HG02623 (cell line): ENCODE measurements around the gene IRF3.
"Not testable (repeated sequence)": the region's sequence is repeated elsewhere in the genome, so short reads cannot be mapped to it uniquely, and the experiment has no call there.

Experiments
- ATAC-seq: cut with Tn5 transposase; IDR thresholded peaks from one replicate; pipeline ENCODE4 v1.9.1; 2021; ENCODE audit warnings: moderate library complexity; ENCODE audit not compliant: unreplicated experiment

The IRF3 gene

GRCh38 chr19:49626226-49626625 is 39.4 kb downstream of the IRF3 start:
- no peak for ATAC-seq

DNA sequence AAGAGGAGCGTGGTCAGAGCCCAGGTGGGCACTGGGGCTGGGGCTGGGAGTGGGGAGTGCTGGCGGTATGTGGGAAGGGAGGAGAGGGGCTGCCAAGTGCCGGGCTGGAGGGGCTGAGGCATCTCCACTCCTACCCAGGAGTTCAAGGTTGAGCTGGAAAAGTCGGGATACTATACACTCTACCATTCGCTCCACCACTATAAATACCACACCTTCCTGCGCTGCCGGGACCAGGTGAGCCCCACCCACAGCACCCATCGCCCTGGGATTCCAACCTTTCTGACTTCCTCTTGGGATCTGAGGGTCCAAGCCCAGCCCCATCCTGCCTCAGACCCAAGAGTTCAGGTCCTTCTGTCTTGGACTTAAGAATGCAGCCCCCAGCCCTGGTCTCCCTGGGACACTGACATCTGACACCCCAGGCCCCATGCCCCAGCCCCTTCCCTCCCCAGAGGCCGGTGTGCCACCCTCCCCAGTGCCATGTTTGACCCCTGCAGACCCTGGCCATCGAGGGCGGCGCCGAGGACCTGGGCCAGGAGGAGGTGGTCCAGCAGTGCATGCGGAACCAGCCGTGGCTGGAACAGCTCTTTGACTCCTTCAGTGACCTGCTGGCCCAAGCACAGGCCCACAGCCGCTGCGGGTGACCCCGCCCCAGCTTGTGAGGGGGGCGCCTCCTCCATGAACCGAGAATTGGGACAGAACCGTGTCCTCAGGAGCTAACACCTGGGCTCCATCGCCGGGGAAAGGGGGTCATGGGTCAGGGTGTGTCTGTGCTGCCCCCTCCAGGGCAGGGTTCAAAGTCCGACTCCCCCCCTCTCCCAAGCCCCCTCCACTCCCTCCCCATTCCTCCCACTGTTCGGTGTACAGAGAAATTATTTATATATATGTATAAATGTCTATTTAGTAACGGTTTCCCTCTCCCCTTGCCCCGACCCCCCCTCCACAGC is 40.4 kb downstream of the IRF3 start:
- no peak for ATAC-seq

DNA sequence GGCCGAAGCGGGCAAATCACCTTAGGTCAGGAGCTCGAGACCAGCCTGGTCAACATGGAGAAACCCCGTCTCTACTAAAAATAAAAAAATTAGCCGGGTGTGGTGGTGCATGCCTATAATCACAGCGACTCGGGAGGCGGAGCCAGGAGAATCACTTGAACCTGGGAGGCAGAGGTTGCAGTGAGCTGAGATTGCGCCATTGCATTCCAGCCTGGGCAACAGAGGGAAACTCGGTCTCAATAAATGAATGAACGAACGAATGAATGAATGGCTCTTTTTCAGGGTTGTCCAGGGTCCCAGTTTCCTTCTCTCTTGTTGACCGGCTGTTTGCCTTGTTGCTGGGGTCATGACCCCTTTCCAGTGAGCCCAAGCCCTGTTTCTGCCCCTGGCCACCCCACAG is 47.8 kb downstream of the IRF3 start:
- ATAC-seq, result not testable (repeated sequence)

GRCh38 chr19:49616945-49617344 is 48.7 kb downstream of the IRF3 start:
- no peak for ATAC-seq

DNA sequence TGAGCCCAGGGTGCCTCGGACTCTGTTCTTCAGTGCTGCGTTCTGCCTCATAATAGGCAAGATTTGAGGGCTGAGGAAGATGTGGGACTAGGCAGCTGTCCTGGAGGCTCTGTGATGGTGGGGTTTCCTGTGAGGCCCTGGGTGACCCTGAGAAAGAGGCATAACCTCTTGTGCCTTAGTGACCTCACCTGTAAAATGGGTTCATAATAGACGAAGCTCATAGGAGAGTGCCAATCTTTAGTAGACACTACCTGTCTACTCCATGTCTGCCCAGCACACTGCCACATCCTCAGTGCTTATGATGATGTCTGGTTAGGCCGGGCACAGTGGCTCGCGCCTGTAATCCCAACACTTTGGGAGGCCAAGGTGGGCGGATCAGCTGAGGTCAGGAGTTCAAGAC is 49.1 kb downstream of the IRF3 start:
- ATAC-seq, result no peak

GRCh38 chr19:49615861-49616260 is 49.8 kb downstream of the IRF3 start:
- no peak for ATAC-seq

- ATAC-seq, result no peak
These were observed 51.4 kb downstream of the IRF3 start for GRCh38 chr19:49614096-49614833.

DNA sequence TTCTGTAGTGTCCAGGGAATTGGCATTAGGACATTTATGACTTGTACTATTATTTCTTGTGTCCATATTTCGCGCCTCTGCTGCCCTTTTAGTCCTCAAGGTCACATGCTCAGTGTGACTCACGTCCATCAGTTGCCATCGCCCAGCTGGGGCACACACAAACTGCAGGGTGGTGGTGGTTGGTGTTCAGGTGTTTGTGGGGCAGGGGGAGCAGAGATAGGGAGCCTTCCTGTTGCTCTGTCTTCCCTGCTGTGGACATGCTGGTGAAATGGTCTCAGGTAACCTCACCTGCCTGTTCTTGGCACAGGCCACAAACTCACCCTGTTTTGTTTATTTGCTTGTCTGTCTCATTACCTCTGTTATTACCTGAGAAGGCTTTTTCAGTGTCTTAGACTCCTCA is 52.3 kb downstream of the IRF3 start:
- no peak for ATAC-seq
